ENCODE results near the gene HSPA1A.
A peak's percentile ranks its signal among the peaks of the same experiment; 100 is the strongest.

GRCh38 chr6:31776989-31777666, 38.2 kb upstream of the HSPA1A start, which contains the start of gene VWA7:
- TF ChIP-seq POLR2AphosphoS5 (IDR thresholded peaks at IDR 0.05) (peak; percentile 19), POLR2A (IDR thresholded peaks at IDR 0.05) (peak; percentile 26)
- TF ChIP-seq, protein P1, sequence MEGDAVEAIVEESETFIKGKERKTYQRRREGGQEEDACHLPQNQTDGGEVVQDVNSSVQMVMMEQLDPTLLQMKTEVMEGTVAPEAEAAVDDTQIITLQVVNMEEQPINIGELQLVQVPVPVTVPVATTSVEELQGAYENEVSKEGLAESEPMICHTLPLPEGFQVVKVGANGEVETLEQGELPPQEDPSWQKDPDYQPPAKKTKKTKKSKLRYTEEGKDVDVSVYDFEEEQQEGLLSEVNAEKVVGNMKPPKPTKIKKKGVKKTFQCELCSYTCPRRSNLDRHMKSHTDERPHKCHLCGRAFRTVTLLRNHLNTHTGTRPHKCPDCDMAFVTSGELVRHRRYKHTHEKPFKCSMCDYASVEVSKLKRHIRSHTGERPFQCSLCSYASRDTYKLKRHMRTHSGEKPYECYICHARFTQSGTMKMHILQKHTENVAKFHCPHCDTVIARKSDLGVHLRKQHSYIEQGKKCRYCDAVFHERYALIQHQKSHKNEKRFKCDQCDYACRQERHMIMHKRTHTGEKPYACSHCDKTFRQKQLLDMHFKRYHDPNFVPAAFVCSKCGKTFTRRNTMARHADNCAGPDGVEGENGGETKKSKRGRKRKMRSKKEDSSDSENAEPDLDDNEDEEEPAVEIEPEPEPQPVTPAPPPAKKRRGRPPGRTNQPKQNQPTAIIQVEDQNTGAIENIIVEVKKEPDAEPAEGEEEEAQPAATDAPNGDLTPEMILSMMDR (IDR thresholded peaks at IDR 0.05), result peak in 1 of 4 experiments; percentile 10

Measured in prostate gland (tissue), 2 donors.